ENCODE measurements around the gene ARRB2. TPM values are rescaled to one million over a fixed set of nuclear protein-coding genes. Genes with fewer than 3 reads are reported as not detected.
"Not testable (repeated sequence)": the region's sequence is repeated elsewhere in the genome, so short reads cannot be mapped to it uniquely, and the experiment has no call there.

The ARRB2 gene
- polyA plus RNA-seq, 2 of the 4 experiments (the other 2 are of a cell fraction), result 61.0 to 73.1 TPM

DNA sequence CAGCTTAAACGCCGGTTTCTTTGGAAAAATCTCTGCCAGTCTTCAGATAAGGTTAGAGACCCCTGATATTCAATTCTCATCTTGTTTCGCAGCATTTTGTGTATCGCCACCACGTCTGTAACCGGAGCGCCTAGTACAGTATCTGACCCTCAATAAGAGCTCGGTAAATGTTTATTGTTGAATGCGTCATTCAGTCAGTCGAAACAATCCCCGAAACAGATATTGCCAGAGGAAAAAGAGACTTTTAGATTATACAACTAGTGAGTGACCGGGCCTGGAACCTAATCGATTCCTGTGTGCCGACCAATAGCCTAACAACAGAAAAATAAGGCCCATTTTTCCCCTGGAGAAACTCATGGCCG, 7.1 kb upstream of the ARRB2 start:
- 3% methylated on average over 15 of the region's 15 CpGs for WGBS (ENCODE audit: missing lambda C conversion rate)
- no peaks in the 10 kb centered on the region for H3K9me3 ChIP-seq
- peaks cover 32% of the 10 kb centered on the region for H3K4me1 ChIP-seq
- ChIA-PET CTCF (interaction anchor here (0.6 to 6.8 kb wide), 7 partner anchors 13 to 186 kb away, joined by 3 to 34 read pairs (median 8); no protein-coding TSS in a partner anchor), POLR2A (interaction anchor here (0.5 to 1.5 kb wide), 5 partner anchors 23 to 452 kb away, joined by 3 to 5 read pairs (median 4); partner anchors contain the start of gene MED11)
- TF ChIP-seq RNF2 (IDR thresholded peaks at IDR 0.05; ENCODE audit: borderline replicate concordance, low read depth), result no peak
- TF ChIP-seq, protein P1, sequence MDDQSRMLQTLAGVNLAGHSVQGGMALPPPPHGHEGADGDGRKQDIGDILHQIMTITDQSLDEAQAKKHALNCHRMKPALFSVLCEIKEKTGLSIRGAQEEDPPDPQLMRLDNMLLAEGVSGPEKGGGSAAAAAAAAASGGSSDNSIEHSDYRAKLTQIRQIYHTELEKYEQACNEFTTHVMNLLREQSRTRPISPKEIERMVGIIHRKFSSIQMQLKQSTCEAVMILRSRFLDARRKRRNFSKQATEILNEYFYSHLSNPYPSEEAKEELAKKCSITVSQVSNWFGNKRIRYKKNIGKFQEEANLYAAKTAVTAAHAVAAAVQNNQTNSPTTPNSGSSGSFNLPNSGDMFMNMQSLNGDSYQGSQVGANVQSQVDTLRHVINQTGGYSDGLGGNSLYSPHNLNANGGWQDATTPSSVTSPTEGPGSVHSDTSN (IDR thresholded peaks at IDR 0.05), result 0 out of 2 replicates have a peak, but pooled peaks have one; percentile 21
- DNase-seq (ENCODE audit: low read depth in 1 of 2, low spot score in 1 of 2) (no peak), ATAC-seq (no peak), FAIRE-seq (no peak)
- peak overlapping the region; percentile 93 for H3K4me3 ChIP-seq
- peak overlapping the region; percentile 91 to 95 for H3K27ac ChIP-seq
- H3K4me2 ChIP-seq, result peak overlapping the region; percentile 84

DNA sequence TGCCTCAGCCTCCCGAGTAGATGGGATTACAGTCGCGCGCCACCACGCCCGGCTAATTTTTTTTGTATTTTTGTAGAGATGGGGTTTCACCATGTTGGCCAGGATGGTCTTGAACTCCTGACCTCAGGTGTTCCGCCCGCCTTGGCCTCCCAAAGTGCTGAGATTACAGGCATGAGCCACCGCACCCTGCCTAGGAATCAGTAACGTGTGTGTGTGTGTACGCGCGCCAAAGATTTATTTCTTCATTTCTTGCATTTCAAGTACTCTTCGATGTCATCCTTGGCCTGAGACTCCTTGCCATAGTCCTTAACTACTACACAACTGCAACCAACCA, 5.9 kb upstream of the ARRB2 start:
- 30% methylated on average over 14 of the region's 14 CpGs for WGBS (ENCODE audit: missing lambda C conversion rate)
- ChIA-PET POLR2A (interaction anchor here (0.7 to 1.5 kb wide), 7 partner anchors 17 to 250 kb away, joined by 3 to 11 read pairs (median 5); partner anchors contain the start of gene MED11), CTCF (interaction anchor here (0.7 to 6.8 kb wide), 5 partner anchors 18 to 185 kb away, joined by 3 to 34 read pairs (median 8); partner anchors contain the start of gene GLTPD2)
- H3K27ac ChIP-seq, result peak overlapping the region; percentile 91 to 95
- peak overlapping the region; percentile 93 for H3K4me3 ChIP-seq
- H3K4me2 ChIP-seq, result peak overlapping the region; percentile 71
- not testable (repeated sequence) for DNase-seq (ENCODE audit: low read depth in 1 of 2, low spot score in 1 of 2); FAIRE-seq; ATAC-seq; H3K9me3 ChIP-seq
- peaks cover 36% of the 10 kb centered on the region for H3K4me1 ChIP-seq

DNA sequence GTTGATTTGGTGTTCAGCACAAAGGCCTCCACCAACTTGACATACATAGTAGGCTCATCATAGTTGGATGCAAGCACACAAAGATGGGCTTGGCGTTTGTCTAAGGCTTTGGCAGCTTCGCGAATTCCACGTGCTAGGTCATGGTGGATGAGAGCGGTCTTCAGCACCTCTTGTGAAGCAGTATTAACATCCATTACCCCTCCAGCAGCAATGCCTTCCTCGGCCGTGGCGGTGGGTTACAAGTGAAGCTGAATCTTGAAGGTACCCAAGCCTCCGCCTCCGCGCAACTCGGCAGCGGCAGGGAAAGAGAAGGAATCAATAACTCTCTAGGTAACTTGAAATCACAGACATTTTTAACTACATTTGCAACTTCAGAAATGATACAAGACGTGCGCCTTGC, 5.4 kb upstream of the ARRB2 start:
- FAIRE-seq, result no peak
- Histone ChIP-seq H3K9me3 (no peaks in the 10 kb centered on the region), H3K4me1 (peaks cover 33% of the 10 kb centered on the region), H3K4me3 (peak overlapping the region; percentile 93), H3K27ac (peak overlapping the region; percentile 91 to 95; a peak in 5 of 6 replicates), H3K4me2 (peak overlapping the region; percentile 71)
- POLR2A ChIA-PET, result interaction anchor here (1.2 to 1.4 kb wide), 3 partner anchors 16 to 85 kb away, joined by 3 to 11 read pairs (median 6); no protein-coding TSS in a partner anchor
- WGBS (ENCODE audit: missing lambda C conversion rate), result 96% methylated on average over 15 of the region's 15 CpGs
- no peak for DNase-seq (ENCODE audit: low read depth in 1 of 2, low spot score in 1 of 2)
- CTCF ChIA-PET, result interaction anchor here (1.0 to 6.8 kb wide), 4 partner anchors 18 to 185 kb away, joined by 3 to 56 read pairs (median 32); no protein-coding TSS in a partner anchor
- no peak for ATAC-seq
- TF ChIP-seq, protein P2, sequence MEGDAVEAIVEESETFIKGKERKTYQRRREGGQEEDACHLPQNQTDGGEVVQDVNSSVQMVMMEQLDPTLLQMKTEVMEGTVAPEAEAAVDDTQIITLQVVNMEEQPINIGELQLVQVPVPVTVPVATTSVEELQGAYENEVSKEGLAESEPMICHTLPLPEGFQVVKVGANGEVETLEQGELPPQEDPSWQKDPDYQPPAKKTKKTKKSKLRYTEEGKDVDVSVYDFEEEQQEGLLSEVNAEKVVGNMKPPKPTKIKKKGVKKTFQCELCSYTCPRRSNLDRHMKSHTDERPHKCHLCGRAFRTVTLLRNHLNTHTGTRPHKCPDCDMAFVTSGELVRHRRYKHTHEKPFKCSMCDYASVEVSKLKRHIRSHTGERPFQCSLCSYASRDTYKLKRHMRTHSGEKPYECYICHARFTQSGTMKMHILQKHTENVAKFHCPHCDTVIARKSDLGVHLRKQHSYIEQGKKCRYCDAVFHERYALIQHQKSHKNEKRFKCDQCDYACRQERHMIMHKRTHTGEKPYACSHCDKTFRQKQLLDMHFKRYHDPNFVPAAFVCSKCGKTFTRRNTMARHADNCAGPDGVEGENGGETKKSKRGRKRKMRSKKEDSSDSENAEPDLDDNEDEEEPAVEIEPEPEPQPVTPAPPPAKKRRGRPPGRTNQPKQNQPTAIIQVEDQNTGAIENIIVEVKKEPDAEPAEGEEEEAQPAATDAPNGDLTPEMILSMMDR (IDR thresholded peaks at IDR 0.05), result no peak
- TF ChIP-seq NR3C1 (IDR thresholded peaks at IDR 0.05) (no peak), NPAS2 (CRISPR knock-in tag; IDR thresholded peaks at IDR 0.05; ENCODE audit: borderline replicate concordance) (no peak), JUN (IDR thresholded peaks at IDR 0.05) (no peak), CEBPB (IDR thresholded peaks at IDR 0.05) (no peak), EHMT2 (IDR thresholded peaks at IDR 0.05; ENCODE audit: low read depth) (no peak), PHF8 (IDR thresholded peaks at IDR 0.05; ENCODE audit: borderline replicate concordance, low read depth) (no peak), CBX8 (IDR thresholded peaks at IDR 0.05) (no peak), KDM5A (IDR thresholded peaks at IDR 0.05) (no peak), TFCP2L1 (CRISPR knock-in tag; IDR thresholded peaks at IDR 0.05) (no peak), RARB (CRISPR knock-in tag; IDR thresholded peaks at IDR 0.05) (no peak), FOSB (CRISPR knock-in tag; IDR thresholded peaks at IDR 0.05) (no peak), EP300 (IDR thresholded peaks at IDR 0.05) (no peak)
- TF ChIP-seq, protein P3, sequence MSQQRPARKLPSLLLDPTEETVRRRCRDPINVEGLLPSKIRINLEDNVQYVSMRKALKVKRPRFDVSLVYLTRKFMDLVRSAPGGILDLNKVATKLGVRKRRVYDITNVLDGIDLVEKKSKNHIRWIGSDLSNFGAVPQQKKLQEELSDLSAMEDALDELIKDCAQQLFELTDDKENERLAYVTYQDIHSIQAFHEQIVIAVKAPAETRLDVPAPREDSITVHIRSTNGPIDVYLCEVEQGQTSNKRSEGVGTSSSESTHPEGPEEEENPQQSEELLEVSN (IDR thresholded peaks at IDR 0.05; ENCODE audit: borderline replicate concordance, low read depth), result no peak
- TF ChIP-seq, protein P4, sequence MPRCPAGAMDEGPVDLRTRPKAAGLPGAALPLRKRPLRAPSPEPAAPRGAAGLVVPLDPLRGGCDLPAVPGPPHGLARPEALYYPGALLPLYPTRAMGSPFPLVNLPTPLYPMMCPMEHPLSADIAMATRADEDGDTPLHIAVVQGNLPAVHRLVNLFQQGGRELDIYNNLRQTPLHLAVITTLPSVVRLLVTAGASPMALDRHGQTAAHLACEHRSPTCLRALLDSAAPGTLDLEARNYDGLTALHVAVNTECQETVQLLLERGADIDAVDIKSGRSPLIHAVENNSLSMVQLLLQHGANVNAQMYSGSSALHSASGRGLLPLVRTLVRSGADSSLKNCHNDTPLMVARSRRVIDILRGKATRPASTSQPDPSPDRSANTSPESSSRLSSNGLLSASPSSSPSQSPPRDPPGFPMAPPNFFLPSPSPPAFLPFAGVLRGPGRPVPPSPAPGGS (IDR thresholded peaks at IDR 0.05), result no peak
